ENCODE data around the gene TRIM37. TPM values are rescaled to one million over a fixed set of nuclear protein-coding genes. Genes with fewer than 3 reads are reported as not detected.

TRIM37 gene
- polyA plus RNA-seq, 1 donor (not counting 4 experiments of a cell fraction or from before 2014, with no cell fraction given): 26.4 TPM

DNA sequence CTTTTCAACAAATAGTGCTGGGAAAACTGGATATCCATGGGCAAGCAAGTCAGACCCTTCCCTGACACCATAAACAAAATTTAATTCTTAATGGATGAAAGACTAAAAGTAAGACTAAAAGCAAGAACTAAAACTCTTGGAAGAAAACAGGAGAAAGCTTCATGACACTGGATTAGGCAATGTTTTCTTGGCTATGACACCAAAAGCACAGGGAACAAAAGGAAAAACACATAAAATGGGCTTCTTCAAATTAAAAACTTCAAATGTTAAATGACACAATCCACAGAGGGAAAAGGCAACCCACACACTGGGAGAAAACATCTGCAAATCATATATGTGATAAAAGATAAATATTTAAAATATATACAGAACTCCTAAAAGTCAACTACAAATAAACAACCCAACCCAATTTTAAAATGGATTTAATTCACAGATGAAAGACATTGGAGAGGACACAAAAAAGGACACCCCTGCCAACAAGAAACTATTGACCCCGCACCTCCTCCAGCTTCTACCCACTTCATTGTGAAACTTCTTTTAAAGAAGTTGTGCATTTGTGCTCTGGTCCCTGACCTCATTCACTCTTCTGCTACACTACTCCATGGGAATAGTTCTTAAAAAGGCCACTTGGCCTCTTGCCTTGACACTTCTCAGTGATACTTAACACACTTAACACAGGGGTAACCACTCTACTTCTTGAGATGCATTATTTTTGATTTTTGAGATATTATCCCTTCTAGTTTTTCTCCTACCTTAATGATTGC is 80.3 kb downstream of the TRIM37 start:
- FAIRE-seq: no peak
- TF ChIP-seq EZH2 (IDR thresholded peaks at IDR 0.05; ENCODE audit: low read length) (no peak), CTCF (optimal IDR thresholded peaks at IDR 0.05 in 1 of 3, IDR thresholded peaks at IDR 0.05 in 1 of 3, conservative IDR thresholded peaks at IDR 0.05 in 1 of 3; ENCODE audit: extremely low read depth in 1 of 3, insufficient read depth in 2 of 3, low read length in 3 of 3) (no peak)
- dilution Hi-C loops (cut with MboI; ENCODE audit: extremely low pct_ligation_motif_present, low sequenced_read_pairs): no loop called here

DNA sequence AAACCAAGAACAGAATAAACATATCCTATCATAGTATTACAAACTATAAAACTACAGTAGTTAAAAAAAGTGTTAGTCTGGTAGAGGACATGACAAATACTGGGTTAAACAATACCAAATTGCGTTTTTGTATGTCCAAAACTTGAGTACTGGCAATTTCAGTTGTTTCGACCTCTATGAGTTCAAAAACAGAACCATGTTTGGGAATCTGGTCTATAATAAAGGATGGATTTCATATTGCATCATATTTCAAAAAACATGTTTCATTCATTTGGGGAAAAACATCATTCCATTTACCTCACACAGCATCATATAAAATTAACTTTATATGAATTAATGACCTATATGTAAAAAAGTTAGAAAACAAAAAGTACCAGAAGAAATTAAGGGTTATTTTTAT is 81.8 kb downstream of the TRIM37 start:
- dilution Hi-C loops (cut with MboI; ENCODE audit: extremely low pct_ligation_motif_present, low sequenced_read_pairs): no loop called here
- H2AFZ ChIP-seq (ENCODE audit: control insufficient read depth, low read length): no peak overlapping the region
- H3K79me2 ChIP-seq (ENCODE audit: control insufficient read depth, insufficient read depth, low read length): no peaks in the 10 kb centered on the region
- no peak overlapping the region for H3K27ac ChIP-seq (ENCODE audit: control insufficient read depth, insufficient read depth, low read length)
- peaks cover 0 to 1% of the 10 kb centered on the region in 2 experiments for H3K36me3 ChIP-seq (ENCODE audit: control insufficient read depth in 2 of 2, extremely low read depth in 1 of 2, insufficient read depth in 2 of 2, low read length in 2 of 2)
- TF ChIP-seq CTCF (optimal IDR thresholded peaks at IDR 0.05 in 1 of 3, IDR thresholded peaks at IDR 0.05 in 1 of 3, conservative IDR thresholded peaks at IDR 0.05 in 1 of 3; ENCODE audit: extremely low read depth in 1 of 3, insufficient read depth in 2 of 3, low read length in 3 of 3): no peak
- no peak for TF ChIP-seq EZH2 (IDR thresholded peaks at IDR 0.05; ENCODE audit: low read length)
- no peaks in the 10 kb centered on the region for H3K27me3 ChIP-seq (ENCODE audit: control insufficient read depth, extremely low read depth, insufficient read depth, low read length)
- no peak for DNase-seq (ENCODE audit: low read depth, low spot score)
- no peaks in the 10 kb centered on the region for H4K20me1 ChIP-seq (ENCODE audit: control insufficient read depth, extremely low read depth, insufficient read depth, low read length)
- no peak overlapping the region for H3K9ac ChIP-seq (ENCODE audit: control insufficient read depth, extremely low read depth, insufficient read depth, low read length)
- no peak overlapping the region for H3K4me2 ChIP-seq (ENCODE audit: control insufficient read depth, extremely low read depth, insufficient read depth, low read depth, low read length)
- no peak overlapping the region for H3K4me3 ChIP-seq (ENCODE audit: control insufficient read depth in 2 of 3, extremely low read depth in 1 of 3, insufficient read depth in 2 of 3, low read depth in 1 of 3, low read length in 3 of 3)
- no peaks in the 10 kb centered on the region for H3K9me1 ChIP-seq (ENCODE audit: control insufficient read depth, extremely low read depth, insufficient read depth, low read length)
- no peak for FAIRE-seq
- H3K4me1 ChIP-seq (ENCODE audit: control insufficient read depth, extremely low read depth, insufficient read depth, low read length): no peaks in the 10 kb centered on the region
- H3K9me3 ChIP-seq (ENCODE audit: control insufficient read depth, low read depth, low read length): no peaks in the 10 kb centered on the region

More for the DNA sequence above, 80.3 kb downstream of the TRIM37 start:
- Histone ChIP-seq H3K9me1 (ENCODE audit: control insufficient read depth, extremely low read depth, insufficient read depth, low read length) (no peaks in the 10 kb centered on the region), H3K36me3 (ENCODE audit: control insufficient read depth in 2 of 2, extremely low read depth in 1 of 2, insufficient read depth in 2 of 2, low read length in 2 of 2) (peaks cover 0 to 1% of the 10 kb centered on the region in 2 experiments), H3K9ac (ENCODE audit: control insufficient read depth, extremely low read depth, insufficient read depth, low read length) (no peak overlapping the region), H3K27me3 (ENCODE audit: control insufficient read depth, extremely low read depth, insufficient read depth, low read length) (no peaks in the 10 kb centered on the region), H3K79me2 (ENCODE audit: control insufficient read depth, insufficient read depth, low read length) (no peaks in the 10 kb centered on the region), H4K20me1 (ENCODE audit: control insufficient read depth, extremely low read depth, insufficient read depth, low read length) (no peaks in the 10 kb centered on the region), H3K9me3 (ENCODE audit: control insufficient read depth, low read depth, low read length) (no peaks in the 10 kb centered on the region), H3K4me3 (ENCODE audit: control insufficient read depth in 2 of 3, extremely low read depth in 1 of 3, insufficient read depth in 2 of 3, low read depth in 1 of 3, low read length in 3 of 3) (no peak overlapping the region), H3K27ac (ENCODE audit: control insufficient read depth, insufficient read depth, low read length) (no peak overlapping the region), H3K4me1 (ENCODE audit: control insufficient read depth, extremely low read depth, insufficient read depth, low read length) (no peaks in the 10 kb centered on the region), H3K4me2 (ENCODE audit: control insufficient read depth, extremely low read depth, insufficient read depth, low read depth, low read length) (no peak overlapping the region), H2AFZ (ENCODE audit: control insufficient read depth, low read length) (no peak overlapping the region)
- DNase-seq (ENCODE audit: low read depth, low spot score): no peak

Data from keratinocyte (primary cell).